Measurements from ENCODE around the gene SLC25A13. TPM values are rescaled to one million over a fixed set of nuclear protein-coding genes. Genes with fewer than 3 reads are reported as not detected.

Gene SLC25A13
- total RNA-seq, 1 experiment from 2014 or later: 102 TPM

GRCh38 chr7:96320442-96320841 lies 1.5 kb downstream of the SLC25A13 start:
- no peaks in the 10 kb centered on the region for H3K9me3 Mint-ChIP-seq (ENCODE audit: unreplicated experiment)
- H3K27me3 Mint-ChIP-seq (ENCODE audit: insufficient read depth, unreplicated experiment): no peaks in the 10 kb centered on the region
- peaks cover 24% of the 10 kb centered on the region for H3K4me1 Mint-ChIP-seq (ENCODE audit: low read depth, unreplicated experiment)
- peak overlapping the region; percentile 90 for H3K4me3 Mint-ChIP-seq (ENCODE audit: unreplicated experiment)
- no peak for TF ChIP-seq CTCF (IDR thresholded peaks at IDR 0.05; ENCODE audit: insufficient read depth in 1 of 2, low read depth in 1 of 2, low read length in 1 of 2, severe bottlenecking in 1 of 2, unreplicated experiment in 1 of 2)
- ChIA-PET CTCF (no interaction called here), POLR2A (no interaction called here)
- H3K27me3 ChIP-seq (replicated peaks; ENCODE audit: control insufficient read depth, insufficient read depth, low read length): no peaks in the 10 kb centered on the region
- peaks cover 13% of the 10 kb centered on the region for H3K36me3 Mint-ChIP-seq (ENCODE audit: insufficient read depth, unreplicated experiment)
- no peaks in the 10 kb centered on the region; the same call in 1 of the 2 replicates for H3K36me3 ChIP-seq (ENCODE audit: control insufficient read depth, insufficient read depth, low read length)
- peak overlapping the region; percentile 90 for H3K4me3 ChIP-seq (ENCODE audit: low read depth, low read length)
- no peaks in the 10 kb centered on the region for H3K9me3 ChIP-seq
- intact Hi-C loops (cut with micrococcal nuclease; ENCODE audit: unreplicated experiment): loop anchor here (2.0 to 5.0 kb wide), 4 partner anchors 37 to 146 kb away; no protein-coding TSS in a partner anchor
- no peak overlapping the region for H3K27ac Mint-ChIP-seq (ENCODE audit: unreplicated experiment)
- no peak for DNase-seq
- no TSS peak for BruUV-seq (replicated peaks)
- peaks cover 24% of the 10 kb centered on the region for H3K4me1 ChIP-seq

- POLR2A ChIA-PET: no interaction called here
- intact Hi-C loops (cut with micrococcal nuclease; ENCODE audit: unreplicated experiment): no loop called here
These were observed 2.5 kb downstream of the SLC25A13 start for GRCh38 chr7:96319439-96319838.

GRCh38 chr7:96316949-96317348 lies 4.9 kb downstream of the SLC25A13 start:
- CTCF ChIA-PET: no interaction called here
- H3K4me1 Mint-ChIP-seq (ENCODE audit: low read depth, unreplicated experiment): peaks cover 52% of the 10 kb centered on the region
- no peaks in the 10 kb centered on the region for H3K27me3 ChIP-seq (replicated peaks; ENCODE audit: control insufficient read depth, insufficient read depth, low read length)

More at GRCh38 chr7:96319439-96319838, 2.5 kb downstream of the SLC25A13 start:
- Mint-ChIP-seq H3K4me1 (ENCODE audit: low read depth, unreplicated experiment) (peaks cover 34% of the 10 kb centered on the region), H3K27ac (ENCODE audit: unreplicated experiment) (no peak overlapping the region), H3K9me3 (ENCODE audit: unreplicated experiment) (no peaks in the 10 kb centered on the region), H3K4me3 (ENCODE audit: unreplicated experiment) (no peak overlapping the region), H3K36me3 (ENCODE audit: insufficient read depth, unreplicated experiment) (peaks cover 19% of the 10 kb centered on the region), H3K27me3 (ENCODE audit: insufficient read depth, unreplicated experiment) (no peaks in the 10 kb centered on the region)
- CTCF ChIA-PET: no interaction called here
- no peak overlapping the region for H3K4me3 ChIP-seq (ENCODE audit: low read depth, low read length)
- no peaks in the 10 kb centered on the region; the same call in 1 of the 2 replicates for H3K36me3 ChIP-seq (ENCODE audit: control insufficient read depth, insufficient read depth, low read length)
- no peak for TF ChIP-seq CTCF (IDR thresholded peaks at IDR 0.05; ENCODE audit: insufficient read depth in 1 of 2, low read depth in 1 of 2, low read length in 1 of 2, severe bottlenecking in 1 of 2, unreplicated experiment in 1 of 2)
- BruUV-seq (replicated peaks): no TSS peak
- DNase-seq: no peak
- H3K9me3 ChIP-seq: no peaks in the 10 kb centered on the region
- H3K27me3 ChIP-seq (replicated peaks; ENCODE audit: control insufficient read depth, insufficient read depth, low read length): no peaks in the 10 kb centered on the region
- peaks cover 34% of the 10 kb centered on the region for H3K4me1 ChIP-seq

More at GRCh38 chr7:96316949-96317348, 4.9 kb downstream of the SLC25A13 start:
- peak overlapping the region; percentile 53 for H3K27ac Mint-ChIP-seq (ENCODE audit: unreplicated experiment)
- Histone ChIP-seq H3K9me3 (no peaks in the 10 kb centered on the region), H3K4me1 (peaks cover 48% of the 10 kb centered on the region), H3K36me3 (ENCODE audit: control insufficient read depth, insufficient read depth, low read length) (no peaks in the 10 kb centered on the region; the same call in 1 of the 2 replicates), H3K4me3 (ENCODE audit: low read depth, low read length) (no peak overlapping the region)
- no peaks in the 10 kb centered on the region for H3K27me3 Mint-ChIP-seq (ENCODE audit: insufficient read depth, unreplicated experiment)
- TF ChIP-seq CTCF (IDR thresholded peaks at IDR 0.05; ENCODE audit: insufficient read depth in 1 of 2, low read depth in 1 of 2, low read length in 1 of 2, severe bottlenecking in 1 of 2, unreplicated experiment in 1 of 2): no peak
- peaks cover 10% of the 10 kb centered on the region for H3K9me3 Mint-ChIP-seq (ENCODE audit: unreplicated experiment)
- no TSS peak for BruUV-seq (replicated peaks)
- peak; percentile 28 to 61 for DNase-seq
- intact Hi-C loops (cut with micrococcal nuclease; ENCODE audit: unreplicated experiment): no loop called here
- peaks cover 23% of the 10 kb centered on the region for H3K36me3 Mint-ChIP-seq (ENCODE audit: insufficient read depth, unreplicated experiment)
- POLR2A ChIA-PET: no interaction called here
- H3K4me3 Mint-ChIP-seq (ENCODE audit: unreplicated experiment): no peak overlapping the region

All from Caco-2 (cell line).